ENCODE results near the gene NDUFA3. TPM values are rescaled to one million over a fixed set of nuclear protein-coding genes. Genes with fewer than 3 reads are reported as not detected.
A peak's percentile ranks its signal among the peaks of the same experiment; 100 is the strongest.

Gene NDUFA3
- total RNA-seq, 1 donor from 2014 or later, result 7.8 TPM

DNA sequence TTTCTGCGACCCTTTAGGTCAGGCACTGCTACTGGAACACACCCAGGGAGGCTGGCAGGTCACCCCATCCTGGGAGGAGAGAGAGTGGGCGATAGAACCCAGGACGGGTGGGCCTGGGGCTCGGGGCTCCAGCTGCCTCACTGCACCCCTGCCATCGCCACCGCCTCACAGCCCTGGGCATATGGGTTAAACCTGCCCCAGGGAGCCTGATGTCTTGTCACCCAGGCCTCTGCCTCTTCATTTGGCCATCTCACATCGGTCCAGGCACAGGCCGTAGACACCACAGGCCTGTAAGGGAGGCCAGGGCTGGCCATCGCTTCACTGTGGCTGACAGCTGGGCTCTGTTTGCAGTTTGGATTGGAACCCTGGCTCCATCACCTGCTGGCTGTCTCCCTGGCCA is 23.1 kb downstream of the NDUFA3 start:
- no peak overlapping the region for H3K9ac ChIP-seq (ENCODE audit: low read depth in 1 of 3, low read length in 3 of 3)
- no peaks in the 10 kb centered on the region for H3K9me3 ChIP-seq (ENCODE audit: control insufficient read depth in 3 of 3, low read length in 3 of 3)
- H3K4me3 ChIP-seq (ENCODE audit: low read length in 3 of 3), result no peak overlapping the region
- H3K27me3 ChIP-seq (ENCODE audit: control insufficient read depth in 3 of 3, insufficient read depth in 3 of 3, low read length in 3 of 3), result no peaks in the 10 kb centered on the region
- no peak overlapping the region for H3K27ac ChIP-seq (ENCODE audit: low read depth, low read length)
- H3K4me1 ChIP-seq (ENCODE audit: control insufficient read depth in 3 of 3, insufficient read depth in 3 of 3, low read length in 3 of 3), result no peaks in the 10 kb centered on the region
- peaks cover 72 to 77% (median 77%) of the 10 kb centered on the region in 3 donors for H3K36me3 ChIP-seq (ENCODE audit: control insufficient read depth in 3 of 3, insufficient read depth in 3 of 3, low read length in 3 of 3)

DNA sequence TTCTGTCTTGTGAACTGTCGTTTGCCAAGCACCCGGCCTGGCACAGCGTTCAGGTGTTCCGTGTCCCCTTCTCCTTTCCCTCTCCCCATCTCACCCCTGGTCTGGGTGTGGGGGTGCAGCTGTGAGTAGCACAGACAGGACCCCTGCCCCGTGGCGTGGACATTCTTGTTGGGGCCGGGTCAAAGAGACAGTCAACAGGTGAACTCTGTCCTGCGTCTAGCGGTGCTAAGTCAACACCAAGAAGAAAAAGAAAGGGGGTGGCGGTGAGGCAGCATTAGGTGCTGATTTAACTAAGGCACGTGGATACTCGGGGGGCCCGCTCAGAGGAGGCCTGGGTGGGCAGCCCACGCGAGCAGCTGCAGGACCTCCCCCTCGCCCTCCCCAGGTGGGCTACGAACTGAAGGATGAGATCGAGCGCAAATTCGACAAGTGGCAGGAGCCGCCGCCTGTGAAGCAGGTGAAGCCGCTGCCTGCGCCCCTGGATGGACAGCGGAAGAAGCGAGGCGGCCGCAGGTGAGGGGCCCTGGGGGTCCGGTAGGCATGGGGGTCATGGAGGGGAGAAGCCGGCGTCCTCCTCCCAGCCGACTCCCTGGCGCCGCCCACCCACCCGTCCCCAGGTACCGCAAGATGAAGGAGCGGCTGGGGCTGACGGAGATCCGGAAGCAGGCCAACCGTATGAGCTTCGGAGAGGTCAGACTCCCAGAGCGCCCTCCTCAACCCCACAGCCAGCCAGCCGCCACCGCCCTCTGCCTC is 25.2 kb downstream of the NDUFA3 start:
- Histone ChIP-seq H3K4me3 (ENCODE audit: low read length in 3 of 3) (no peak overlapping the region), H3K9ac (ENCODE audit: low read depth in 1 of 3, low read length in 3 of 3) (no peak overlapping the region), H3K27ac (ENCODE audit: low read depth, low read length) (no peak overlapping the region), H3K27me3 (ENCODE audit: control insufficient read depth in 3 of 3, insufficient read depth in 3 of 3, low read length in 3 of 3) (no peaks in the 10 kb centered on the region), H3K36me3 (ENCODE audit: control insufficient read depth in 3 of 3, insufficient read depth in 3 of 3, low read length in 3 of 3) (peaks cover 66 to 71% (median 67%) of the 10 kb centered on the region in 3 donors), H3K4me1 (ENCODE audit: control insufficient read depth in 3 of 3, insufficient read depth in 3 of 3, low read length in 3 of 3) (no peaks in the 10 kb centered on the region), H3K9me3 (ENCODE audit: control insufficient read depth in 3 of 3, low read length in 3 of 3) (no peaks in the 10 kb centered on the region)

DNA sequence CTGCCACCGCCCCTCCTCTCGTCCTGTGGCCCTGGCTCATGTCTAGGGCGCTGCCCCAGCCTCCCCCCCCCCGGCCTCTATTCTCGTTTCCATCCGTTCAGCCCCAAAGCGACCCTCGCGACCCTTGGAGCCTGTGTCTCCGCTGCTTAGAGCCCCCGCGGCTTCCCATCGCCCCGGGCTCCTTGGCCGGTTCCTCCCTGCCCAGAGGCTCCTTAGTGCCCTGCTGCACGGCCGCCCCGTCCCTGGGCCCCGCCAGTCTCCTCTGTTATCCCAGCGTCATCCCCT is 25.7 kb downstream of the NDUFA3 start:
- Histone ChIP-seq H3K36me3 (ENCODE audit: control insufficient read depth in 3 of 3, insufficient read depth in 3 of 3, low read length in 3 of 3) (peaks cover 61 to 66% (median 65%) of the 10 kb centered on the region in 3 donors), H3K9me3 (ENCODE audit: control insufficient read depth in 3 of 3, low read length in 3 of 3) (no peaks in the 10 kb centered on the region), H3K27me3 (ENCODE audit: control insufficient read depth in 3 of 3, insufficient read depth in 3 of 3, low read length in 3 of 3) (no peaks in the 10 kb centered on the region), H3K9ac (ENCODE audit: low read depth in 1 of 3, low read length in 3 of 3) (no peak overlapping the region), H3K4me1 (ENCODE audit: control insufficient read depth in 3 of 3, insufficient read depth in 3 of 3, low read length in 3 of 3) (no peaks in the 10 kb centered on the region), H3K27ac (ENCODE audit: low read depth, low read length) (no peak overlapping the region), H3K4me3 (ENCODE audit: low read length in 3 of 3) (no peak overlapping the region)

DNA sequence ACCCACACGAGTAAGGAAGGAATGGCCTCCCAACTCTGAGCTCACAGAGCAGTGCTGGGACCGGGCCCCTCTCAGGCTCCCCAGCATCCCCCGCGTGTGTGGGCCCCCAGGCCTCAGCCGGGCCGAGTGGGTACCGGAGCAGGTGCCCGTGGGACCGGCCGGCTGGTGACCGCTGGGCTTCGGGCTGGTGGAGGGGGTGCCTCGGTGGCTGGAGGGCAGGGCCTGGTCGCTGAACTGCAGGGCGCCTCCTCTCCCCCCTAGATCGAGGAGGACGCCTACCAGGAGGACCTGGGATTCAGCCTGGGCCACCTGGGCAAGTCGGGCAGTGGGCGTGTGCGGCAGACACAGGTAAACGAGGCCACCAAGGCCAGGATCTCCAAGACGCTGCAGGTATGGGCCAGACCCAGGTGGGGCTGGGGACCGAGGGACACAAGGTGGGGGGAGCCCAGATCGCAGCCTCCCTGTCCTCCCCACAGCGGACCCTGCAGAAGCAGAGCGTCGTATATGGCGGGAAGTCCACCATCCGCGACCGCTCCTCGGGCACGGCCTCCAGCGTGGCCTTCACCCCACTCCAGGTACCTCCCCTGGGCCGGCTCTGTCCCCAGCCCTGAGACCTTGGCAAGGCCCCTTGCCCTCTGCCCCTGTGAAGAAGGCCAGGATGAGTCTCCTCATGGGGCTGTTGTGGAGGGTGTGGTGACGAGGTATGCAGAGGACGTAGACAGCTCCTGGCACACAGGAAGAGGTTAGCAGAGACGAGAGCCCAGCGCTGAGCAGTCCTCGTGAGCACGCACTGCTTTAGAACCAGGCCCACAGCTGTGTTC is 26.4 kb downstream of the NDUFA3 start:
- Histone ChIP-seq H3K4me3 (ENCODE audit: low read length in 3 of 3) (no peak overlapping the region), H3K9me3 (ENCODE audit: control insufficient read depth in 3 of 3, low read length in 3 of 3) (no peaks in the 10 kb centered on the region), H3K4me1 (ENCODE audit: control insufficient read depth in 3 of 3, insufficient read depth in 3 of 3, low read length in 3 of 3) (no peaks in the 10 kb centered on the region), H3K9ac (ENCODE audit: low read depth in 1 of 3, low read length in 3 of 3) (no peak overlapping the region), H3K27ac (ENCODE audit: low read depth, low read length) (no peak overlapping the region), H3K36me3 (ENCODE audit: control insufficient read depth in 3 of 3, insufficient read depth in 3 of 3, low read length in 3 of 3) (peaks cover 55 to 60% (median 59%) of the 10 kb centered on the region in 3 donors), H3K27me3 (ENCODE audit: control insufficient read depth in 3 of 3, insufficient read depth in 3 of 3, low read length in 3 of 3) (no peaks in the 10 kb centered on the region)

DNA sequence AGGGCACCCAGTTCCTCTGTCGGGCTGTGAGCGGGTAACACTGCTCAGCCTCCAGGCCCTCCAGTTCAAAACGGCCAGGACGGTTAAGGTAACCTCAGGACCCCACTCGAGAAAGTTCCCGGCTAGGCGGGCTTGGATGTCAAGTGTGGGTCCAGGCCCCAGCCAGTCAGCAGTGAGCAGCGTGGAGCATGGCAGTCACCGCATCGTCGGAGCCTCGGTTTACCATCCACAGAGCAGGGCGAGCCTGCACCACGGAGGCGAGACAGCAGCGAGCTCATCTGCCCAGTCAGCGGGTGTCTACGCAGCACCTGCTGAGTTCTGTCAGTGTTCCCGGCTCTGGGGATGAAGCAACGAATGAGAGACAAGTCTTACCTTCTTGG is 27.0 kb downstream of the NDUFA3 start:
- Histone ChIP-seq H3K27ac (ENCODE audit: low read depth, low read length) (no peak overlapping the region), H3K9me3 (ENCODE audit: control insufficient read depth in 3 of 3, low read length in 3 of 3) (no peaks in the 10 kb centered on the region), H3K36me3 (ENCODE audit: control insufficient read depth in 3 of 3, insufficient read depth in 3 of 3, low read length in 3 of 3) (peaks cover 49 to 54% (median 54%) of the 10 kb centered on the region in 3 donors), H3K27me3 (ENCODE audit: control insufficient read depth in 3 of 3, insufficient read depth in 3 of 3, low read length in 3 of 3) (no peaks in the 10 kb centered on the region), H3K4me1 (ENCODE audit: control insufficient read depth in 3 of 3, insufficient read depth in 3 of 3, low read length in 3 of 3) (no peaks in the 10 kb centered on the region), H3K9ac (ENCODE audit: low read depth in 1 of 3, low read length in 3 of 3) (no peak overlapping the region), H3K4me3 (ENCODE audit: low read length in 3 of 3) (no peak overlapping the region)

DNA sequence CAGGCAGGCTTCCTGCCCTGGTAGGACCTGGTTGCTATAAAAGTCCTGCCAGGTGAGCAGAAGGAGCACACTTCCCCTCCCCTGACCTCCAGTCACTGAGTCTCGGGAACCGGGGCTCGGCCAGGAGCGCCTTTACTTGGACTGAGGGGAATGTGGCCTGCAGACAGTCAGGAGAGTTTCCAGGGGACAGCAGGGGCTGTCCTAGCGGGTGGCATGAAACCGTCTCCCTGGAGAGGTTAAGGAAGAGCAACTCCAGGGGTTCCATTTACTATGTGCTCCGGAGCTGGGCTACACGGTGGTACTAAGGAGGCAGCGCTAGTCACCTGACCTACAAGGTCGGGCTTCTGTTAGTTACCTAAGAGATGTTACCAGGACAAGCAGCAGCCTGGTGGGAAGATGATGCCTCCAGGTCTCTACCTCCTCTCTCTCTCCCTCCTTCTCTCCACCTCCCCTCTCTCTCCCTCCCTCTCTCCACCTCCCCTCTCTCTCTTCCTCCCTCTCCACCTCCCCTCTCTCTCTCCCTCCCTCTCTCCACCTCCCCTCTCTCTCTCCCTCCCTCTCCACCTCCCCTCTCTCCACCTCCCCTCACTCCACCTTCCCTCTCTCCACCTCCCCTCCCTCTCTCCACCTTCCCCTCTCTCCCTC is 30.8 kb downstream of the NDUFA3 start:
- Histone ChIP-seq H3K27me3 (ENCODE audit: control insufficient read depth in 3 of 3, insufficient read depth in 3 of 3, low read length in 3 of 3) (no peaks in the 10 kb centered on the region), H3K9ac (ENCODE audit: low read depth in 1 of 3, low read length in 3 of 3) (no peak overlapping the region), H3K9me3 (ENCODE audit: control insufficient read depth in 3 of 3, low read length in 3 of 3) (no peaks in the 10 kb centered on the region), H3K36me3 (ENCODE audit: control insufficient read depth in 3 of 3, insufficient read depth in 3 of 3, low read length in 3 of 3) (peaks cover 20 to 26% (median 25%) of the 10 kb centered on the region in 3 donors), H3K27ac (ENCODE audit: low read depth, low read length) (no peak overlapping the region), H3K4me3 (ENCODE audit: low read length in 3 of 3) (no peak overlapping the region), H3K4me1 (ENCODE audit: control insufficient read depth in 3 of 3, insufficient read depth in 3 of 3, low read length in 3 of 3) (peaks cover 12 to 13% (median 12%) of the 10 kb centered on the region in 3 donors)

DNA sequence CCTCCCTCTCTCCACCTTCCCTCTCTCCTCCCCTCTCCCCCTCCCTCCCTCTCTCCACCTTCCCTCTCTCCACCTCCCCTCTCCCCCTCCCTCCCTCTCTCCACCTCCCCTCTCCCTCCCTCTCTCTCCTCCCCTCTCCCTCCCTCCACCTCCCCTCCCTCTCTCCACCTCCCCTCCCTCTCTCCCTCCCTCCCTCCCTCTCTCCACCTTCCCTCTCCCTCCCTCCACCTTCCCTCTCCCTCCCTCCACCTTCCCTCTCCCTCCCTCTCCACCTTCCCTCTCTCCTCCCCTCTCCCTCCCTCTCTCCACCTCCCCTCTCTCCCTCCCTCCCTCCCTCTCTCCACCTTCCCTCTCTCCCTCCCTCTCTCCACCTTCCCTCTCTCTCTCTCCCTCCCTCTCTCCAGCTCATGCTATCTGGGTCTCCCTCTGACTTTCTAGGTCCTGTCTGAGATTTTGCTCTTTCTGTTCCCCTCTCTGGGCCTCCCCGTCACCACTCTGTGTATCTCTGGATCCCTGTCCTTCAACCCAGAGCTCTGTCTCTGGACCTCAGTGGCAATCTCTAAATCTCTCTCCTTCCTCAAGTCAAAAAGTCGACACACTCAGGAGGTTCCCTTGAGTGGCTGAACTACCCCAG is 31.4 kb downstream of the NDUFA3 start:
- H3K4me1 ChIP-seq (ENCODE audit: control insufficient read depth in 3 of 3, insufficient read depth in 3 of 3, low read length in 3 of 3), result peaks cover 18 to 19% (median 19%) of the 10 kb centered on the region in 3 donors
- no peak overlapping the region for H3K4me3 ChIP-seq (ENCODE audit: low read length in 3 of 3)
- H3K27me3 ChIP-seq (ENCODE audit: control insufficient read depth in 3 of 3, insufficient read depth in 3 of 3, low read length in 3 of 3), result no peaks in the 10 kb centered on the region
- H3K27ac ChIP-seq (ENCODE audit: low read depth, low read length), result no peak overlapping the region
- no peaks in the 10 kb centered on the region for H3K9me3 ChIP-seq (ENCODE audit: control insufficient read depth in 3 of 3, low read length in 3 of 3)
- peaks cover 16 to 22% (median 21%) of the 10 kb centered on the region in 3 donors for H3K36me3 ChIP-seq (ENCODE audit: control insufficient read depth in 3 of 3, insufficient read depth in 3 of 3, low read length in 3 of 3)
- no peak overlapping the region for H3K9ac ChIP-seq (ENCODE audit: low read depth in 1 of 3, low read length in 3 of 3)

DNA sequence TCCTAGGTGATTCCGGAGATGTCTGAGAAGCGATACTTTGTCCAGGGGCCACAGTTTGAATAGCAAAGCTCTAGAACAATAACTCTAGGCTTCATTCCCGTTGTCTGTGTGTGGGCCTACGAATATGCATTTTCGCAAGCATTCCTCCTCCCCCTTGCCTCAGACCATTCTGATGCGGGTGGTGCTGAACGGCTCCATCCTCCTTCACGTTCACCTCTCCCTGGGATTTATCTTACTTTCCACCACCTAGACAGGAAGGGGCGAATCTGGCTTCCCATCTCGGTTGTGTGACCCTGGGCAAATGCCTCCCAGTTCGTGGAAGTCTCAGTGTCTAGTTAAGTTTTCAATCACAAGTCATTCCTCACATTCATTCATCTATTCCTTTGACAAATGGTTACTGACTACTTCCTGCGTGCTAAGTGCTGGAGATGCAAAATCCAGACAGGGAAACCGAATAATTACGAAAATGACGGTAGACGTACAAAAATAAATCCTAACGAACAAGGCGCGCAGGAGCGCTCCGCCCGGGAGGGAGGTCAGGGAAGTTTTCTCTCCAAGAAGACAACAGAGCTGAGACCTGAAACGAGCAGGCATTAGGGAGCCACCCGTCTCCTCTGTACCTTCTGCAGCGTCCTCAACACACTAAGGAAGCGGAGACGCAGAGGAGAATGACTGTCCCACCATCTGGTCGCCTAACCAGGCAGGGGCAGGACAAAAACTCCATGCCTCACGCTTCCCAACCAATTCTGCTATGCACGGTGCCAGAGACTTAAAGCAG is 33.6 kb downstream of the NDUFA3 start:
- Histone ChIP-seq H3K36me3 (ENCODE audit: control insufficient read depth in 3 of 3, insufficient read depth in 3 of 3, low read length in 3 of 3) (peaks cover 7 to 20% (median 12%) of the 10 kb centered on the region in 3 donors), H3K9ac (ENCODE audit: low read depth in 1 of 3, low read length in 3 of 3) (peak overlapping the region; percentile 54 to 86 (median 62)), H3K4me1 (ENCODE audit: control insufficient read depth in 3 of 3, insufficient read depth in 3 of 3, low read length in 3 of 3) (peaks cover 33 to 40% (median 38%) of the 10 kb centered on the region in 3 donors), H3K9me3 (ENCODE audit: control insufficient read depth in 3 of 3, low read length in 3 of 3) (no peaks in the 10 kb centered on the region), H3K4me3 (ENCODE audit: low read length in 3 of 3) (peak overlapping the region; percentile 78 to 93 (median 88)), H3K27ac (ENCODE audit: low read depth, low read length) (peak overlapping the region; percentile 24), H3K27me3 (ENCODE audit: control insufficient read depth in 3 of 3, insufficient read depth in 3 of 3, low read length in 3 of 3) (no peaks in the 10 kb centered on the region)

Measured in skeletal muscle tissue (tissue), 4 donors.